HepG2 (cell line): ENCODE results near the gene TGFA. TPM values are rescaled to one million over a fixed set of nuclear protein-coding genes. Genes with fewer than 3 reads are reported as not detected.
A peak's percentile ranks its signal among the peaks of the same experiment; 100 is the strongest.

Source experiments
- BRF2 ChIP-seq: sonication (generic); formaldehyde crosslinking; IDR thresholded peaks from 2 replicates; pipeline ENCODE4 v1.8.1; 2022; ENCODE audit warnings: mild to moderate bottlenecking, missing genetic modification reagents
- CBX1 ChIP-seq: IDR thresholded peaks from one replicate; pipeline ENCODE4 v1.6.1; 2016; ENCODE audit warnings: antibody characterized with exemption, low read depth
- ERF ChIP-seq: IDR thresholded peaks from 2 replicates; pipeline ENCODE4 v1.6.1; 2018; ENCODE audit warnings: missing biosample characterization, missing genetic modification reagents
- KMT2A ChIP-seq: sonication (generic); formaldehyde crosslinking; IDR thresholded peaks from 2 replicates; pipeline ENCODE4 v1.4.0; 2020; ENCODE audit warnings: missing genetic modification reagents
- MED1 ChIP-seq: sonication (generic); formaldehyde crosslinking; IDR thresholded peaks from 2 replicates; pipeline ENCODE4 v1.4.0; 2020; ENCODE audit warnings: missing genetic modification reagents
- POLR2AphosphoS2 ChIP-seq: IDR thresholded peaks from 2 replicates; pipeline ENCODE4 v1.6.1; 2011; ENCODE audit warnings: low read depth, low read length, improper control_type of control experiment
- POLR2G ChIP-seq: fragments of 200-400 bp; formaldehyde crosslinking; IDR thresholded peaks from 2 replicates; pipeline ENCODE4 v1.6.1; 2018; ENCODE audit warnings: mild to moderate bottlenecking, low read depth, low read length, moderate library complexity
- RFX5 ChIP-seq: IDR thresholded peaks from 2 replicates; pipeline ENCODE4 v1.6.1; 2011; ENCODE audit warnings: low read depth, low read length, improper control_type of control experiment
- ZNF253 ChIP-seq: sonication (generic); formaldehyde crosslinking; IDR thresholded peaks from 2 replicates; pipeline ENCODE4 v1.8.0; 2022; ENCODE audit warnings: mild to moderate bottlenecking, missing genetic modification reagents, borderline replicate concordance
- ZNF274 ChIP-seq: sonication (generic); formaldehyde crosslinking; IDR thresholded peaks from 2 replicates; pipeline ENCODE4 v1.5.1; 2020; ENCODE audit warnings: mild to moderate bottlenecking, missing genetic modification reagents
- ZNF580 ChIP-seq: IDR thresholded peaks from 2 replicates; pipeline ENCODE4 v1.6.1; 2016; ENCODE audit warnings: low read depth, borderline replicate concordance
- ZNF598 ChIP-seq: sonication (generic); formaldehyde crosslinking; IDR thresholded peaks from 2 replicates; pipeline ENCODE4 v1.5.1; 2020; ENCODE audit warnings: mild to moderate bottlenecking, missing genetic modification reagents, borderline replicate concordance
- ZNF639 ChIP-seq: conservative IDR thresholded peaks from 2 replicates; pipeline ENCODE4 v1.6.1; 2018; ENCODE audit warnings: missing genetic modification reagents
- ZNF766 ChIP-seq: sonication (generic); formaldehyde crosslinking; IDR thresholded peaks from 2 replicates; pipeline ENCODE4 v1.5.0; 2020; ENCODE audit warnings: missing genetic modification reagents, borderline replicate concordance
- ZNF788 ChIP-seq: sonication (generic); formaldehyde crosslinking; IDR thresholded peaks from 2 replicates; pipeline ENCODE4 v1.5.0; 2020; ENCODE audit warnings: mild to moderate bottlenecking, missing genetic modification reagents, borderline replicate concordance
- polyA plus RNA-seq, 8 experiments: library from polyadenylated mRNA; depleted of rRNA in 3 of 8; stranded (reverse) in 7 of 8; unstranded in 1 of 8; fragments of >200 nt; fragmentation: Illumina TruSeq in 4 of 8; extraction: Trizol in 4 of 8; gene quantifications; 2 replicates each; pipeline versions ENCODE4 v1.2.1 to v1.2.3, GENCODE V29; 2011 to 2016; ENCODE audit warnings: low read depth in 4 of 8, missing spikeins in 1 of 8, mixed read lengths in 1 of 8; ENCODE audit not compliant: insufficient read depth in 1 of 8
- total RNA-seq, 5 experiments: library from RNA; depleted of rRNA; stranded (reverse); fragments of >200 nt; fragmentation: Illumina TruSeq; extraction: Trizol; gene quantifications; 2 replicates each; pipeline ENCODE4 v1.2.3, GENCODE V29; 2016; ENCODE audit warnings: low read depth in 1 of 5
- TF ChIP-seq, protein P1 (sequence below): sonication (generic); formaldehyde crosslinking; IDR thresholded peaks from 2 replicates; pipeline ENCODE4 v1.4.0; 2020; ENCODE audit warnings: missing genetic modification reagents, borderline replicate concordance
- TF ChIP-seq, protein P2 (sequence below): sonication (generic); formaldehyde crosslinking; IDR thresholded peaks from 2 replicates; pipeline ENCODE4 v1.5.0; 2020; ENCODE audit warnings: mild to moderate bottlenecking, missing genetic modification reagents
- TF ChIP-seq, protein P3 (sequence below): sonication (generic); formaldehyde crosslinking; IDR thresholded peaks from 2 replicates; pipeline ENCODE4 v1.5.0; 2020; ENCODE audit warnings: mild to moderate bottlenecking, low read depth, missing genetic modification reagents, borderline replicate concordance

TGFA gene
- total and polyA plus RNA-seq, 2 of the 13 experiments (the other 11 are each of a cell fraction or from before 2014, with no cell fraction given) = 7.8 to 15.3 TPM

DNA sequence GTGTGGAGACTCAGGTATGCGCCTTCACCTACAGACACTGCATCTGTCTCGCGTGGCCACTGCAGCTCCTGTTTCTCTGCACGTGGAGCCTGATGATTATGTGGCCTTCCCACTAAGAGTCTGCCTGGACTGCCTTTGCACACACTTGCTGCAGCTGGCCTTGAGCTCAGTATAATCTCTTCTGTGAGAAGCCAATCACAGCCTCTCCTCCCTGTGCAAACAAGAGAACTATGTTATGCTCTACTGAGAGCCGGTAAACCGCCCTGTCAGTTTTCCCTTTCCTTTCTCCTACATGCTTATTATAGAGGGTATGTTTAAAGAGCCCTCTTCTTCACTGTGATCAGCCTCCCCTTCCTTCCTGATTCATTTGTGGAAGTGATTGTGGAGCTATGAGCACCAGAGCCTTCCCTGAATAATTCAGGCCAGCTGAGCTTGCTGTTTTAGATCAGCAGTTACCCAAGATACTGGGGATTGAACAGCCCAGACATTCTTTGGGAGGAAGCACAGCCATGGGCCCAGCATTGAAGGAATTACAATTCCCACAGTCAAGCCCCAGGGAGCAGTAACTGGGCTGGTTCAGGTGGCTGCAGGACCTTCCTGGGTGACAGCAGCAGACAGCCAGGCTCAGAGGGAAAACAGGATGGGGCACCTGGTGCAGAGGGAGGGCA lies 3.7 kb upstream of the TGFA start (continued):
- TF ChIP-seq, protein P1, sequence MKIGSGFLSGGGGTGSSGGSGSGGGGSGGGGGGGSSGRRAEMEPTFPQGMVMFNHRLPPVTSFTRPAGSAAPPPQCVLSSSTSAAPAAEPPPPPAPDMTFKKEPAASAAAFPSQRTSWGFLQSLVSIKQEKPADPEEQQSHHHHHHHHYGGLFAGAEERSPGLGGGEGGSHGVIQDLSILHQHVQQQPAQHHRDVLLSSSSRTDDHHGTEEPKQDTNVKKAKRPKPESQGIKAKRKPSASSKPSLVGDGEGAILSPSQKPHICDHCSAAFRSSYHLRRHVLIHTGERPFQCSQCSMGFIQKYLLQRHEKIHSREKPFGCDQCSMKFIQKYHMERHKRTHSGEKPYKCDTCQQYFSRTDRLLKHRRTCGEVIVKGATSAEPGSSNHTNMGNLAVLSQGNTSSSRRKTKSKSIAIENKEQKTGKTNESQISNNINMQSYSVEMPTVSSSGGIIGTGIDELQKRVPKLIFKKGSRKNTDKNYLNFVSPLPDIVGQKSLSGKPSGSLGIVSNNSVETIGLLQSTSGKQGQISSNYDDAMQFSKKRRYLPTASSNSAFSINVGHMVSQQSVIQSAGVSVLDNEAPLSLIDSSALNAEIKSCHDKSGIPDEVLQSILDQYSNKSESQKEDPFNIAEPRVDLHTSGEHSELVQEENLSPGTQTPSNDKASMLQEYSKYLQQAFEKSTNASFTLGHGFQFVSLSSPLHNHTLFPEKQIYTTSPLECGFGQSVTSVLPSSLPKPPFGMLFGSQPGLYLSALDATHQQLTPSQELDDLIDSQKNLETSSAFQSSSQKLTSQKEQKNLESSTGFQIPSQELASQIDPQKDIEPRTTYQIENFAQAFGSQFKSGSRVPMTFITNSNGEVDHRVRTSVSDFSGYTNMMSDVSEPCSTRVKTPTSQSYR = peak; percentile 37; the same call in 1 of the 2 replicates
- TF ChIP-seq ZNF766 (CRISPR knock-in tag) (no peak), POLR2AphosphoS2 (no peak), KMT2A (CRISPR knock-in tag) (peak; percentile 56; the same call in 1 of the 2 replicates), ZNF253 (0 out of 2 replicates have a peak, but pooled peaks have one; percentile 19), ZNF639 (CRISPR knock-in tag) (0 out of 2 replicates have a peak, but pooled peaks have one; percentile 21), ZNF598 (CRISPR knock-in tag) (no peak; the same call in 1 of the 2 replicates), ERF (CRISPR knock-in tag) (peak; percentile 57; the same call in 1 of the 2 replicates), POLR2G (peak; percentile 86), ZNF788 (CRISPR knock-in tag) (peak; percentile 51; the same call in 1 of the 2 replicates), ZNF580 (CRISPR knock-in tag) (peak; percentile 78; the same call in 1 of the 2 replicates), MED1 (peak; percentile 53; the same call in 1 of the 2 replicates), BRF2 (no peak), CBX1 (peak; percentile 77), RFX5 (no peak), ZNF274 (CRISPR knock-in tag) (peak; percentile 69; the same call in 1 of the 2 replicates)
- TF ChIP-seq, protein P2, sequence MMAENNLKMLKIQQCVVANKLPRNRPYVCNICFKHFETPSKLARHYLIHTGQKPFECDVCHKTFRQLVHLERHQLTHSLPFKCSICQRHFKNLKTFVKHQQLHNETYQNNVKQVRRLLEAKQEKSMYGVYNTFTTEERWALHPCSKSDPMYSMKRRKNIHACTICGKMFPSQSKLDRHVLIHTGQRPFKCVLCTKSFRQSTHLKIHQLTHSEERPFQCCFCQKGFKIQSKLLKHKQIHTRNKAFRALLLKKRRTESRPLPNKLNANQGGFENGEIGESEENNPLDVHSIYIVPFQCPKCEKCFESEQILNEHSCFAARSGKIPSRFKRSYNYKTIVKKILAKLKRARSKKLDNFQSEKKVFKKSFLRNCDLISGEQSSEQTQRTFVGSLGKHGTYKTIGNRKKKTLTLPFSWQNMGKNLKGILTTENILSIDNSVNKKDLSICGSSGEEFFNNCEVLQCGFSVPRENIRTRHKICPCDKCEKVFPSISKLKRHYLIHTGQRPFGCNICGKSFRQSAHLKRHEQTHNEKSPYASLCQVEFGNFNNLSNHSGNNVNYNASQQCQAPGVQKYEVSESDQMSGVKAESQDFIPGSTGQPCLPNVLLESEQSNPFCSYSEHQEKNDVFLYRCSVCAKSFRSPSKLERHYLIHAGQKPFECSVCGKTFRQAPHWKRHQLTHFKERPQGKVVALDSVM (CRISPR knock-in tag) = peak; percentile 40; the same call in 1 of the 2 replicates
- TF ChIP-seq, protein P3, sequence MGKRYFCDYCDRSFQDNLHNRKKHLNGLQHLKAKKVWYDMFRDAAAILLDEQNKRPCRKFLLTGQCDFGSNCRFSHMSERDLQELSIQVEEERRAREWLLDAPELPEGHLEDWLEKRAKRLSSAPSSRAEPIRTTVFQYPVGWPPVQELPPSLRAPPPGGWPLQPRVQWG (CRISPR knock-in tag) = no peak
